AG09309 (cell line): ENCODE results near the gene KRTAP10-4.

Experiments
- DNase-seq: peaks from one replicate; pipeline ENCODE4 v3.0.0-alpha.2; 2010; ENCODE audit warnings: low read depth
- H3K4me3 ChIP-seq: 2 replicates; pipeline ENCODE4 v1.5.1; 2011; ENCODE audit warnings: mild to moderate bottlenecking, low read depth, low read length, moderate library complexity; ENCODE audit not compliant: control insufficient read depth
- TF ChIP-seq, protein P1 (sequence below): IDR thresholded peaks from 2 replicates; pipeline ENCODE4 v1.5.1; 2011; ENCODE audit warnings: mild to moderate bottlenecking, low read depth, low read length, inconsistent platforms; ENCODE audit not compliant: insufficient read depth, control insufficient read depth; ENCODE audit errors: missing control alignments

Gene KRTAP10-4

DNA sequence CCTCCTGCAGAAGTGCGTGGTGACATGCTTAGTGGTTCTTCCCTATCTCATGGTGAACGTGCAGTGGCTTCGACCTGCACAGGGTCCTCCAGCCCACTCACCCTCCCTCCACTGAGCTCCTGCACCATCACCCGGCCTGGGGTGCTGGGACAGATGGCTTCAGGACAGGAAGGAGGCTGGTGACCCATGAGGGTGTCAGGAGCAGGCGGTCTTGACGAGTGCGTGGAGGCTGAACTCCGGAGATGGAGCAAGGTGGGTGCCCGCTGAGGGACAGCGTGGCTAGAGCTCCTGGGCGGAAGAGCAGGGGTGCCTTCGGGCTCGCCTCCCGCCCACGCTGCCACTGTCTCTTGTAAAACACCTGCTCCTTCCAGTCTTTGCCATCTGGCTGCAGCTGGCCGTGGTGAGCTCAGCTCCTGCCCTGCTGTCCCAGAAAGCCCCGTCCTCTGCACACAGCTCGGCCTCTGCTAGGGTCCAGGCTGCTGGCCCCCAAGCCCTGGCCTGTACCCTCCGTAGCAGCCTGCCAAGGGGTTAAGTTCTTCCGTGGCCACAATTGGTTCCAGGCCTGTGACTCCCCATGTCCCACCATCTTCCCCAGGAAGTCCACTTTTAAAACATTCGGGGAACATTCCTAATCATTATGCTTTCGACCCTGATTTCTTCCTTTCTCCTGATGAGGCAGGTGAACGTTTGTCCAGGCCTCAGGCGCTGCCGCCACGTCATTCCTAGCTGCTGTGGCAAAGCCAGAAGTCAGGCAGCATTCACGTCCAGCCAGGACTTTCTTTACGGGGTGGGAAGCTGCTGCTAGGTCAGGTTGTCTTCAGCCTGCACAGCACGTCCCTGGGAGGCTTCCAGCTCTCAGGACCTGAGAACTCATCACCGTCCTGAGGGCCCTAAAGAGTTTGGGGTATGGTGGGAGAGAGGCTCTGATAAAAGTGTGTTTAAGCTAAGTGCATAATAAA lies 41.6 kb upstream of the KRTAP10-4 start:
- H3K4me3 ChIP-seq: no peak overlapping the region
- TF ChIP-seq, protein P1, sequence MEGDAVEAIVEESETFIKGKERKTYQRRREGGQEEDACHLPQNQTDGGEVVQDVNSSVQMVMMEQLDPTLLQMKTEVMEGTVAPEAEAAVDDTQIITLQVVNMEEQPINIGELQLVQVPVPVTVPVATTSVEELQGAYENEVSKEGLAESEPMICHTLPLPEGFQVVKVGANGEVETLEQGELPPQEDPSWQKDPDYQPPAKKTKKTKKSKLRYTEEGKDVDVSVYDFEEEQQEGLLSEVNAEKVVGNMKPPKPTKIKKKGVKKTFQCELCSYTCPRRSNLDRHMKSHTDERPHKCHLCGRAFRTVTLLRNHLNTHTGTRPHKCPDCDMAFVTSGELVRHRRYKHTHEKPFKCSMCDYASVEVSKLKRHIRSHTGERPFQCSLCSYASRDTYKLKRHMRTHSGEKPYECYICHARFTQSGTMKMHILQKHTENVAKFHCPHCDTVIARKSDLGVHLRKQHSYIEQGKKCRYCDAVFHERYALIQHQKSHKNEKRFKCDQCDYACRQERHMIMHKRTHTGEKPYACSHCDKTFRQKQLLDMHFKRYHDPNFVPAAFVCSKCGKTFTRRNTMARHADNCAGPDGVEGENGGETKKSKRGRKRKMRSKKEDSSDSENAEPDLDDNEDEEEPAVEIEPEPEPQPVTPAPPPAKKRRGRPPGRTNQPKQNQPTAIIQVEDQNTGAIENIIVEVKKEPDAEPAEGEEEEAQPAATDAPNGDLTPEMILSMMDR: no peak
- no peak for DNase-seq

DNA sequence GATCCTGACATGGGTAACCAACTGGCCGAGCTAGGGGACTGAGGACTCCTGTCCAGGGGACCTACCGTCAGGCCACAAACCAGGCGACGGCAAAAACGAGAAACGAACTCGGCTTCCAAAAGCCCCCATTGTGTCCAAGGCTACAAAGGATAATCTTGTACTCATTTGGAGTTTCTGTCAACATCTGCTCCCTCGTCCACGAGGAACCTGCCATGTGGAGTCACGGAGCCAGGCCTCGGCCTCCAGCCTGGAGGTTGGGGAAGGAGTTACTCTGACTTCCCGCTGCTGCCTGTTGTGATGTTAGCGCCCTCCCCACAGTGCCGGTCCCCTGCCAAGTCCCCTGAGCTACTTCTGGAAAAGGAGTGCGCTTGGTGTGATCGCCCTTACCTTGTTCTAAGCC lies 40.8 kb upstream of the KRTAP10-4 start:
- no peak for DNase-seq
- H3K4me3 ChIP-seq: no peak overlapping the region
- TF ChIP-seq, protein P1: no peak

DNA sequence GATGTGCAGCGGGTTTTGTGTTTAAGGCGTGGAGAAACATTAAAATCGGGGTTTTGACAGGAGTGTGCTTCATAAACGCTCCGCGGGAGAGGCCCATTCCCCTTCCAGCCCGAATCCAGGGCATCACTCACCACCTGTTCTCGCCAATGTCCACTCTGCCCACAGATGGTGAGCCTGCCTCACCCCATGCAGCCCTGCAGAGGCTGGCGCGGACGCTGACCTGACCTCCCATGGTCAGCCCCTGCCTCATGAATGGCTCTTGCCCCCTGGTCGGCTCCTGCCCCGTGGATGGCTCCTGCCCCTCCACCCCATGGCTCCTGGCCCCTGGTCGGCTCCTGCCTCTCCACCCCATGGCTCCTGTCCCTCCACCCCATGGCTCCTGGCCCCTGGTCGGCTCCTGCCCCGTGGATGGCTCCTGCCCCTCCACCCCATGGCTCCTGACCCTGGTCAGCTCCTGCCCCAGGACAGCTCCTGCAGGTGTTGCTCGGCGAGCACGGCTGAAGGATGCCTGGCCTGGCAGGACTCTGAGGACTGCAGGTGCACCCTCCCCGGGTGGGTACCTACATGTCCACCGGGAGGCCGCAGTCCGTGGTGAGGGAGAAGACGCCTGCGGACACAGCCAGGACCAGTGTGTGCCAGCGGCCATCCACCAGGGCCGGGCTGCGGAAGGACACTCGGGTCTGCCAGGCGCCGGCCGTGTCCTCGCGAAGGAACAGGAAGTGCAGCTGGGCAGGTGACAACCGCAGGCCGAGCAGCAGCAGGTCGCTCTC lies 40.2 kb upstream of the KRTAP10-4 start:
- TF ChIP-seq, protein P1: no peak

DNA sequence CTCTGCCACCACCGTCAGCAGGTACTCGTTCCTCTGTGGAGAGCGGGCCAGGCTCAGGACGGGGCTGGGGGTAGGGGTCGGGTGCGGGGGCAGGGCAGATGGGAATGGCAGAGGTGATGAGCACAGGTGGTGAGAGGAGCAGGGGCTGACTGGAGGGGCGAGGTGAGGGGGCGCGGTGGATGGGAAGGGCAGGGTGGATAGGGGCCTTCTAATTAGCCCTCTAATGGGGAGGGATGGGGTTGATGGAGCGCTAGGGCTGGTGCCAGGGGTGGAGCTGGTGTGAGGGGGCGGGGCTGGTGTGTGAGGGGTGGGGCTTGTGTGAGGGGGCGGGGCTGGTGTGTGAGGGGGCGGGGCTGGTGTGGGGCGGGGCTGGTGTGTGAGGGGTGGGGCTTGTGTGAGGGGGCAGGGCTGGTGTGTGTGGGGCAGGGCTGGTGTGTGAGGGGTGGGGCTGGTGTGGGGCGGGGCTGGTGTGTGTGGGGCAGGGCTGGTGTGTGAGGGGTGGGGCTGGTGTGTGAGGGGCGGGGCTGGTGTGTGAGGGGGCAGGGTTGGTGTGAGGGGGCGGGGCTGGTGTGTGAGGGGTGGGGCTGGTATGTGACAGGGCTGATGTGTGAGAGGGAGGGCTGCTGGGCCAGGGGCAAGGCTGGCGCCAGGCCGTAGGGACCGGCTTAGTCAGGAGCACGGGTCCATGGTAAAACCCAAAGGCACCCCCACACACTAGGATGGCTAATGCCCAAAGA lies 39.5 kb upstream of the KRTAP10-4 start:
- TF ChIP-seq, protein P1: no peak
- DNase-seq: no peak
- no peak overlapping the region for H3K4me3 ChIP-seq

More for the DNA sequence above, 40.2 kb upstream of the KRTAP10-4 start:
- no peak for DNase-seq
- H3K4me3 ChIP-seq: no peak overlapping the region

DNA sequence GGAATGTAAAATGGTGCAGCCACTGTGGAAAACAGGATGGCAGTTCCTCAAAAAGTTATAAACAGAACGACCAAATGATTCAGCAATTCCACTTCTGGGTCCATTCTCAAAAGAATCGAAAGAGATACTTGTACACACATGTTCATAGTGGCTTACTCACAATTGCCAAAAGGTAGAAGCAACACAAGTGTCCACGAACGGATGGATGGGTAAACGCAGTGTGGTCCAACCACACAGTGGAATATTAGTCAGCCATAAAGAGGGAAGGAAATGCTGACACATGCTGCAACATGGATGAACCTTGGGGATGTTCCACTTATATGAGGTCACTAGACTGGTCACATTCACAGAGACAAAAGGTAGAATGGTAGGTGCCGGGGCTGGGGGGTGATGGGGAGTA lies 38.8 kb upstream of the KRTAP10-4 start:
- H3K4me3 ChIP-seq: no peak overlapping the region
- TF ChIP-seq, protein P1: no peak
- DNase-seq: no peak

DNA sequence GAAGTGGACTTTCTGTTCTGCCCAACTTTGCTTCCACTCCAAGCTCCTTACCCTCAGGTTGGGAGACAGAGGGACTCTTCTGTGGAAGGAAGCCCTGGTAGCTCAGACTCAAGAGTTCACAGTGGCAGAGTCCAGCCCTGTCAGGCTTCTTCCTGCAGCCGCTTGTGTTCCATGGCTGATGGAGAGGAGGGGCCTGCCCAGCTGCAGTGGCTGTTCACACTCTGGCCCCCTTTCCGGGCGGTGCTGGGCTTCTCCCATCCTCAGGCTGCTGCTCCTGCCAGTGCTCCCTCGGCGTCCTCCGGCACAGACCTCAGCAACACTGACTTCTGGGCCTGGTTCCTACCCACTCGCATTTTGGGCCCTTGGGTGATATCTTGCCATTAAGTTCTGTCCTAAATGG lies 37.6 kb upstream of the KRTAP10-4 start:
- no peak overlapping the region for H3K4me3 ChIP-seq
- no peak for DNase-seq
- TF ChIP-seq, protein P1: no peak
